GM21619 (cell line): Measurements from ENCODE around the gene UXS1.

ENCODE experiments used
- ATAC-seq: cut with Tn5 transposase; IDR thresholded peaks from one replicate; pipeline ENCODE4 v1.9.1; 2021; ENCODE audit not compliant: unreplicated experiment

Gene UXS1

GRCh38 chr2:106090916-106091618 lies 103.0 kb downstream of the UXS1 start:
- ATAC-seq = no peak

- ATAC-seq = no peak
These were observed 104.5 kb downstream of the UXS1 start for GRCh38 chr2:106089611-106090010.

GRCh38 chr2:106085181-106085940 lies 108.7 kb downstream of the UXS1 start:
- no peak for ATAC-seq

- ATAC-seq = no peak
These were observed 113.1 kb downstream of the UXS1 start for GRCh38 chr2:106080959-106081358.

- no peak for ATAC-seq
These were observed 116.0 kb downstream of the UXS1 start for GRCh38 chr2:106078096-106078495.

GRCh38 chr2:106076941-106077340 lies 117.2 kb downstream of the UXS1 start:
- no peak for ATAC-seq

GRCh38 chr2:106075048-106075447 lies 119.1 kb downstream of the UXS1 start:
- ATAC-seq = no peak

GRCh38 chr2:106073678-106074406 lies 120.3 kb downstream of the UXS1 start:
- ATAC-seq = no peak

- ATAC-seq = no peak
These were observed 123.9 kb downstream of the UXS1 start for GRCh38 chr2:106070181-106070580.

- no peak for ATAC-seq
These were observed 125.7 kb downstream of the UXS1 start for GRCh38 chr2:106068451-106068850.

GRCh38 chr2:106065983-106066820 lies 127.9 kb downstream of the UXS1 start:
- no peak for ATAC-seq

GRCh38 chr2:106065268-106065982 lies 128.7 kb downstream of the UXS1 start:
- no peak for ATAC-seq

GRCh38 chr2:106063181-106063580 lies 130.9 kb downstream of the UXS1 start:
- no peak for ATAC-seq

GRCh38 chr2:106062627-106063026 lies 131.5 kb downstream of the UXS1 start:
- no peak for ATAC-seq

GRCh38 chr2:106061611-106062349 lies 132.3 kb downstream of the UXS1 start:
- ATAC-seq = no peak

- ATAC-seq = no peak
These were observed 134.6 kb downstream of the UXS1 start for GRCh38 chr2:106059416-106060065.

- no peak for ATAC-seq
These were observed 135.5 kb downstream of the UXS1 start for GRCh38 chr2:106058469-106059137.

- ATAC-seq = no peak
These were observed 136.9 kb downstream of the UXS1 start for GRCh38 chr2:106057206-106057605.
